ENCODE data around the gene CCDC170.
"Not testable (repeated sequence)": the region's sequence is repeated elsewhere in the genome, so short reads cannot be mapped to it uniquely, and the experiment has no call there.

Gene CCDC170

GRCh38 chr6:151544453-151544852 lies 50.6 kb downstream of the CCDC170 start:
- H3K4me3 ChIP-seq (ENCODE audit: low read depth, low read length): no peak overlapping the region

- H3K4me3 ChIP-seq (ENCODE audit: low read depth, low read length): not testable (repeated sequence)
Measured at GRCh38 chr6:151544884-151545283, 51.1 kb downstream of the CCDC170 start.

- H3K4me3 ChIP-seq (ENCODE audit: low read depth, low read length): no peak overlapping the region
Measured at GRCh38 chr6:151546941-151547659, 53.3 kb downstream of the CCDC170 start.

- no peak overlapping the region for H3K4me3 ChIP-seq (ENCODE audit: low read depth, low read length)
Measured at GRCh38 chr6:151548201-151548600, 54.4 kb downstream of the CCDC170 start.

GRCh38 chr6:151549790-151550189 lies 56.0 kb downstream of the CCDC170 start:
- H3K4me3 ChIP-seq (ENCODE audit: low read depth, low read length): no peak overlapping the region

- H3K4me3 ChIP-seq (ENCODE audit: low read depth, low read length): no peak overlapping the region
Measured at GRCh38 chr6:151550618-151551017, 56.8 kb downstream of the CCDC170 start.

- H3K4me3 ChIP-seq (ENCODE audit: low read depth, low read length): no peak overlapping the region
Measured at GRCh38 chr6:151551223-151551857, 57.5 kb downstream of the CCDC170 start.

GRCh38 chr6:151553416-151554165 lies 59.8 kb downstream of the CCDC170 start:
- H3K4me3 ChIP-seq (ENCODE audit: low read depth, low read length): no peak overlapping the region

- no peak overlapping the region for H3K4me3 ChIP-seq (ENCODE audit: low read depth, low read length)
Measured at GRCh38 chr6:151561238-151561637, 67.4 kb downstream of the CCDC170 start.

- no peak overlapping the region for H3K4me3 ChIP-seq (ENCODE audit: low read depth, low read length)
Measured at GRCh38 chr6:151564654-151565053, 70.8 kb downstream of the CCDC170 start.

- no peak overlapping the region for H3K4me3 ChIP-seq (ENCODE audit: low read depth, low read length)
Measured at GRCh38 chr6:151565940-151566339, 72.1 kb downstream of the CCDC170 start.

GRCh38 chr6:151566557-151566956 lies 72.7 kb downstream of the CCDC170 start:
- H3K4me3 ChIP-seq (ENCODE audit: low read depth, low read length): no peak overlapping the region

- H3K4me3 ChIP-seq (ENCODE audit: low read depth, low read length): no peak overlapping the region
Measured at GRCh38 chr6:151576633-151577032, 82.8 kb downstream of the CCDC170 start.

GRCh38 chr6:151577257-151577656 lies 83.4 kb downstream of the CCDC170 start:
- no peak overlapping the region for H3K4me3 ChIP-seq (ENCODE audit: low read depth, low read length)

- H3K4me3 ChIP-seq (ENCODE audit: low read depth, low read length): no peak overlapping the region
Measured at GRCh38 chr6:151585741-151586140, 91.9 kb downstream of the CCDC170 start.

- no peak overlapping the region for H3K4me3 ChIP-seq (ENCODE audit: low read depth, low read length)
Measured at GRCh38 chr6:151589667-151590066, 95.8 kb downstream of the CCDC170 start.

GRCh38 chr6:151590742-151591141 lies 96.9 kb downstream of the CCDC170 start:
- no peak overlapping the region for H3K4me3 ChIP-seq (ENCODE audit: low read depth, low read length)

- H3K4me3 ChIP-seq (ENCODE audit: low read depth, low read length): no peak overlapping the region
Measured at GRCh38 chr6:151592449-151593159, 98.8 kb downstream of the CCDC170 start.

- no peak overlapping the region for H3K4me3 ChIP-seq (ENCODE audit: low read depth, low read length)
Measured at GRCh38 chr6:151609146-151609902, 115.5 kb downstream of the CCDC170 start.

- H3K4me3 ChIP-seq (ENCODE audit: low read depth, low read length): no peak overlapping the region
Measured at GRCh38 chr6:151610326-151610725, 116.5 kb downstream of the CCDC170 start.

- H3K4me3 ChIP-seq (ENCODE audit: low read depth, low read length): no peak overlapping the region
Measured at GRCh38 chr6:151614630-151615029, 120.8 kb downstream of the CCDC170 start.
